SK-N-SH (cell line): ENCODE data around the gene ADAMTS13. TPM values are rescaled to one million over a fixed set of nuclear protein-coding genes. Genes with fewer than 3 reads are reported as not detected.
A peak's percentile ranks its signal among the peaks of the same experiment; 100 is the strongest.

ENCODE experiments used
- CTCF ChIA-PET: fragments of 300-600, 350-600 bp; formaldehyde crosslinking; extraction: SDS; loops from one replicate; lab custom pipeline; 2021; lab: Yijun Ruan, JAX
- POLR2A ChIA-PET: fragments of 350-600 bp; sonication (Branson Sonifier 250); formaldehyde crosslinking; extraction: SDS; loops from one replicate; lab custom pipeline; 2020; ENCODE audit warnings: antibody characterized with exemption, inconsistent platforms; lab: Yijun Ruan, JAX
- DNase-seq: peaks from one replicate; pipeline ENCODE4 v3.0.0; 2012
- H2AFZ ChIP-seq: fragments of 200-600 bp; sonication (generic); 2 replicates; pipeline ENCODE4 v1.8.1; 2016; ENCODE audit warnings: antibody characterized with exemption, mild to moderate bottlenecking, low read depth
- H3F3A ChIP-seq: fragments of 200-600 bp; sonication (generic); replicated peaks from 2 replicates; pipeline ENCODE3; 2016; ENCODE audit warnings: antibody characterized with exemption, mild to moderate bottlenecking; ENCODE audit not compliant: insufficient read depth
- H3K27ac ChIP-seq, 2 experiments: fragments of 200-500 bp in 1 of 2; fragments of 200-600 bp in 1 of 2; sonication (Bioruptor generic) in 1 of 2; sonication (generic), shearing (Covaris generic) in 1 of 2; 2 replicates each; pipeline versions ENCODE4 v1.5.1 to v1.6.1; 2014 to 2016; ENCODE audit warnings: low read depth in 2 of 2, inconsistent platforms in 1 of 2, low read length in 1 of 2, mild to moderate bottlenecking in 1 of 2, mixed read lengths in 1 of 2
- H3K27me3 ChIP-seq: fragments of 200-600 bp; sonication (generic), shearing (Covaris generic); 2 replicates; pipeline ENCODE4 v1.6.1; 2016; ENCODE audit warnings: mixed run types; ENCODE audit not compliant: insufficient read depth
- H3K36me3 ChIP-seq, 2 experiments: fragments of 200-500 bp in 1 of 2; fragments of 200-600 bp in 1 of 2; sonication (Bioruptor generic) in 1 of 2; sonication (generic) in 1 of 2; replicated peaks in 1 of 2; 2 replicates each; pipeline versions ENCODE3 to v1.5.1; 2014 to 2016; ENCODE audit warnings: low read length in 1 of 2, mild to moderate bottlenecking in 1 of 2; ENCODE audit not compliant: insufficient read depth in 2 of 2, control insufficient read depth in 1 of 2
- H3K4me1 ChIP-seq, 2 experiments: fragments of 200-500 bp in 1 of 2; fragments of 200-600 bp in 1 of 2; sonication (Bioruptor generic) in 1 of 2; sonication (generic), shearing (Covaris generic) in 1 of 2; 2 replicates each; pipeline versions ENCODE4 v1.5.1 to v1.6.1; 2014 to 2016; ENCODE audit warnings: low read depth in 1 of 2, low read length in 1 of 2, mixed run types in 1 of 2; ENCODE audit not compliant: insufficient read depth in 2 of 2, control insufficient read depth in 1 of 2
- H3K4me2 ChIP-seq: fragments of 200-600 bp; sonication (generic), shearing (Covaris generic); 2 replicates; pipeline ENCODE4 v1.6.1; 2017; ENCODE audit warnings: mixed run types
- H3K4me3 ChIP-seq, 2 experiments: fragments of 200-500 bp in 1 of 2; fragments of 200-600 bp in 1 of 2; sonication (Bioruptor generic) in 1 of 2; sonication (generic), shearing (Covaris generic) in 1 of 2; 2 replicates each; pipeline versions ENCODE4 v1.5.1 to v1.8.1; 2014 to 2016; ENCODE audit warnings: low read depth in 2 of 2, inconsistent platforms in 1 of 2, low read length in 1 of 2, mild to moderate bottlenecking in 1 of 2, mixed read lengths in 1 of 2, moderate library complexity in 1 of 2
- H3K79me2 ChIP-seq: fragments of 200-600 bp; sonication (generic); 2 replicates; pipeline ENCODE4 v1.8.1; 2017; ENCODE audit warnings: mild to moderate bottlenecking; ENCODE audit not compliant: insufficient read depth
- H3K9ac ChIP-seq: fragments of 200-600 bp; sonication (generic); 2 replicates; pipeline ENCODE4 v1.6.1; 2017; ENCODE audit warnings: mixed run types
- H3K9me2 ChIP-seq: fragments of 200-600 bp; sonication (generic); 2 replicates; pipeline ENCODE4 v1.6.1; 2017; ENCODE audit warnings: mixed run types
- H3K9me3 ChIP-seq: fragments of 200-600 bp; sonication (generic); 2 replicates; pipeline ENCODE4 v1.6.1; 2017; ENCODE audit warnings: mixed run types, mild to moderate bottlenecking, moderate library complexity
- H4K20me1 ChIP-seq: fragments of 200-600 bp; sonication (generic); 2 replicates; pipeline ENCODE4 v1.6.1; 2017; ENCODE audit warnings: mild to moderate bottlenecking, mixed run types; ENCODE audit not compliant: insufficient read depth
- CTCF ChIP-seq: fragments of 200-600 bp; sonication (generic); IDR thresholded peaks from 2 replicates; pipeline ENCODE4 v1.6.1; 2017; ENCODE audit warnings: antibody characterized with exemption, mild to moderate bottlenecking, moderate library complexity
- EP300 ChIP-seq, 2 experiments: IDR thresholded peaks; 2 replicates each; pipeline versions ENCODE4 v1.4.0 to v1.6.1; 2012; ENCODE audit warnings: borderline replicate concordance in 1 of 2, low read depth in 1 of 2, low read length in 1 of 2
- EZH2phosphoT487 ChIP-seq: fragments of 200-600 bp; sonication (generic); IDR thresholded peaks from 2 replicates; pipeline ENCODE4 v1.6.1; 2017; ENCODE audit warnings: low read depth, mixed run types, mild to moderate bottlenecking, antibody characterized with exemption, moderate library complexity, borderline replicate concordance
- GABPA ChIP-seq: IDR thresholded peaks from 2 replicates; pipeline ENCODE4 v1.4.0; 2012; ENCODE audit warnings: low read depth, mild to moderate bottlenecking
- GATA2 ChIP-seq: sonication (generic); formaldehyde crosslinking; IDR thresholded peaks from 2 replicates; pipeline ENCODE4 v1.5.0; 2020; ENCODE audit warnings: mild to moderate bottlenecking, missing genetic modification reagents
- IRF3 ChIP-seq: fragments of 150-350 bp; IDR thresholded peaks from 2 replicates; pipeline ENCODE4 v1.6.1; 2016; ENCODE audit warnings: mild to moderate bottlenecking, low read depth, low read length
- JUND ChIP-seq: IDR thresholded peaks from 2 replicates; pipeline ENCODE4 v1.4.0; 2012
- NRF1 ChIP-seq: IDR thresholded peaks from 2 replicates; pipeline ENCODE4 v1.6.1; 2012; ENCODE audit warnings: low read depth, mild to moderate bottlenecking, low read length
- POLR2AphosphoS5 ChIP-seq: IDR thresholded peaks from 2 replicates; pipeline ENCODE4 v1.6.1; 2012; ENCODE audit warnings: low read depth, low read length
- RCOR1 ChIP-seq: fragments of 150-350 bp; IDR thresholded peaks from 2 replicates; pipeline ENCODE4 v1.6.1; 2017; ENCODE audit warnings: antibody characterized with exemption, low read length
- REST ChIP-seq: IDR thresholded peaks from 2 replicates; pipeline ENCODE4 v1.6.1; 2012; ENCODE audit warnings: mild to moderate bottlenecking, low read depth, low read length, moderate library complexity
- SMC3 ChIP-seq: IDR thresholded peaks from 2 replicates; pipeline ENCODE4 v1.6.1; 2012; ENCODE audit warnings: low read depth, low read length, improper control_type of control experiment
- USF2 ChIP-seq: fragments of 150-350 bp; IDR thresholded peaks from 2 replicates; pipeline ENCODE4 v1.6.1; 2017; ENCODE audit warnings: antibody characterized with exemption, low read length, low read depth, borderline replicate concordance
- WGBS: methylation state at CpG from one replicate; pipeline ENCODE4 v1.1.6; 2017; ENCODE audit warnings: low lambda C conversion rate; 5-methylcytosine and 5-hydroxymethylcytosine counted together
- polyA plus RNA-seq, 3 experiments: library from polyadenylated mRNA; depleted of rRNA; stranded (reverse); fragments of >200 nt; gene quantifications; 2 replicates each; pipeline ENCODE4 v1.2.3, GENCODE V29; 2012

ADAMTS13 gene
- polyA plus RNA-seq, 1 of the 3 experiments (the other 2 are of a cell fraction) = 10.6 TPM

GRCh38 chr9:133474215-133474614 is 52.0 kb downstream of the ADAMTS13 start:
- peaks cover 0 to 21% of the 10 kb centered on the region in 2 experiments; a peak in 1 of 4 replicates for H3K4me1 ChIP-seq
- ChIA-PET POLR2A (interaction anchor here (1.6 kb wide), 1 partner anchor 15 kb away, joined by 5 read pairs; the partner anchor contains the start of gene CACFD1), CTCF (interaction anchor here (1.2 kb wide), 2 partner anchors 30 to 293 kb away, joined by 3 read pairs; no protein-coding TSS in a partner anchor)
- H3K9me2 ChIP-seq = no peaks in the 10 kb centered on the region
- 69% methylated on average over 3 of the region's 5 CpGs for WGBS
- no peak for DNase-seq
- no peak overlapping the region for H3K9ac ChIP-seq
- H3K27me3 ChIP-seq = no peaks in the 10 kb centered on the region
- no peak overlapping the region for H3K4me3 ChIP-seq
- no peak overlapping the region for H2AFZ ChIP-seq
- peaks cover 12% of the 10 kb centered on the region; the same call in 1 of the 2 replicates for H3K79me2 ChIP-seq
- H3F3A ChIP-seq = no peaks in the 10 kb centered on the region
- H3K27ac ChIP-seq = peak overlapping the region in 1 of 2 experiments; percentile 47; a peak in 2 of 4 replicates
- H3K36me3 ChIP-seq = peaks cover 0 to 23% of the 10 kb centered on the region in 2 experiments
- no peaks in the 10 kb centered on the region for H4K20me1 ChIP-seq
- no peak overlapping the region for H3K4me2 ChIP-seq
- peak; percentile 42 for TF ChIP-seq GATA2 (CRISPR knock-in tag)
- TF ChIP-seq POLR2AphosphoS5 = no peak
- TF ChIP-seq GABPA = no peak
- H3K9me3 ChIP-seq = no peaks in the 10 kb centered on the region

GRCh38 chr9:133474853-133475252 is 52.7 kb downstream of the ADAMTS13 start:
- no peaks in the 10 kb centered on the region for H3K9me3 ChIP-seq
- TF ChIP-seq EP300 (IDR thresholded peaks at IDR 0.05; ENCODE audit: borderline replicate concordance in 1 of 2, low read depth in 1 of 2, low read length in 1 of 2) (no peak), REST (no peak), USF2 (no peak), NRF1 (no peak), SMC3 (no peak), JUND (no peak), CTCF (no peak), IRF3 (no peak), RCOR1 (no peak), EZH2phosphoT487 (no peak)
- TF ChIP-seq, all 33 proteins: peak for 0
- 99% methylated on average over 12 of the region's 20 CpGs for WGBS
- Histone ChIP-seq H3K79me2 (peaks cover 12% of the 10 kb centered on the region; the same call in 1 of the 2 replicates), H3K9me2 (no peaks in the 10 kb centered on the region), H3K4me1 (peaks cover 0 to 27% of the 10 kb centered on the region in 2 experiments; a peak in 1 of 4 replicates), H3K36me3 (peaks cover 0 to 23% of the 10 kb centered on the region in 2 experiments), H4K20me1 (no peaks in the 10 kb centered on the region), H3K27me3 (no peaks in the 10 kb centered on the region), H3F3A (no peaks in the 10 kb centered on the region), H3K27ac (no peak overlapping the region; a peak in 1 of 4 replicates), H2AFZ (no peak overlapping the region), H3K9ac (no peak overlapping the region), H3K4me2 (no peak overlapping the region), H3K4me3 (no peak overlapping the region)
- ChIA-PET POLR2A (interaction anchor here (1.6 kb wide), 1 partner anchor 15 kb away, joined by 5 read pairs; the partner anchor contains the start of gene CACFD1), CTCF (interaction anchor here (1.0 to 1.6 kb wide), 4 partner anchors 10 to 294 kb away, joined by 3 to 7 read pairs (median 4); no protein-coding TSS in a partner anchor)
- no peak for DNase-seq
